Duodenal mucosa (tissue), 2 donors: Measurements from ENCODE around the gene RNF8.
"Not testable (repeated sequence)": the region's sequence is repeated elsewhere in the genome, so short reads cannot be mapped to it uniquely, and the experiment has no call there.

Experiments
- H3K27ac ChIP-seq: one replicate; pipeline ENCODE4 v1.7.0; 2013; ENCODE audit warnings: low read depth, low read length
- H3K27me3 ChIP-seq, 2 donors: one replicate each; pipeline ENCODE4 v1.7.0; 2013; ENCODE audit warnings: low read length in 2 of 2, control low read depth in 1 of 2; ENCODE audit not compliant: insufficient read depth in 2 of 2, control insufficient read depth in 1 of 2
- H3K36me3 ChIP-seq, 2 donors: one replicate each; pipeline ENCODE4 v1.7.0; 2013; ENCODE audit warnings: low read length in 2 of 2, control low read depth in 1 of 2; ENCODE audit not compliant: insufficient read depth in 2 of 2, control insufficient read depth in 1 of 2
- H3K4me1 ChIP-seq, 2 donors: one replicate each; pipeline ENCODE4 v1.7.0; 2013; ENCODE audit warnings: low read length in 2 of 2, control low read depth in 1 of 2; ENCODE audit not compliant: insufficient read depth in 2 of 2, control insufficient read depth in 1 of 2
- H3K4me3 ChIP-seq, 2 donors: one replicate each; pipeline ENCODE4 v1.7.0; 2013; ENCODE audit warnings: low read length in 2 of 2, low read depth in 1 of 2
- H3K9ac ChIP-seq, 2 donors: one replicate each; pipeline ENCODE4 v1.7.0; 2013; ENCODE audit warnings: low read length in 2 of 2, low read depth in 1 of 2
- H3K9me3 ChIP-seq, 2 donors: one replicate each; pipeline ENCODE4 v1.7.0; 2013; ENCODE audit warnings: low read length in 2 of 2, control low read depth in 1 of 2; ENCODE audit not compliant: control insufficient read depth in 1 of 2

The RNF8 gene

GRCh38 chr6:37393381-37393929, 39.7 kb downstream of the RNF8 start:
- Histone ChIP-seq H3K36me3 (peaks cover 14 to 26% of the 10 kb centered on the region in 2 donors), H3K27ac (no peak overlapping the region), H3K4me1 (no peaks in the 10 kb centered on the region)

GRCh38 chr6:37396571-37397180, 42.9 kb downstream of the RNF8 start:
- H3K27ac ChIP-seq = no peak overlapping the region
- H3K9me3 ChIP-seq = no peaks in the 10 kb centered on the region
- H3K4me1 ChIP-seq = no peaks in the 10 kb centered on the region
- H3K9ac ChIP-seq = no peak overlapping the region
- peaks cover 0 to 4% of the 10 kb centered on the region in 2 donors for H3K36me3 ChIP-seq
- no peak overlapping the region for H3K4me3 ChIP-seq
- H3K27me3 ChIP-seq = no peaks in the 10 kb centered on the region

More at GRCh38 chr6:37393381-37393929, 39.7 kb downstream of the RNF8 start:
- H3K9me3 ChIP-seq = no peaks in the 10 kb centered on the region
- H3K27me3 ChIP-seq = no peaks in the 10 kb centered on the region
- no peak overlapping the region for H3K4me3 ChIP-seq
- no peak overlapping the region for H3K9ac ChIP-seq

GRCh38 chr6:37399131-37399530, 45.3 kb downstream of the RNF8 start:
- no peak overlapping the region for H3K27ac ChIP-seq
- H3K36me3 ChIP-seq = no peaks in the 10 kb centered on the region
- no peak overlapping the region for H3K9ac ChIP-seq
- H3K27me3 ChIP-seq = no peaks in the 10 kb centered on the region
- H3K4me3 ChIP-seq = no peak overlapping the region
- H3K9me3 ChIP-seq = no peaks in the 10 kb centered on the region
- no peaks in the 10 kb centered on the region for H3K4me1 ChIP-seq

- H3K4me3 ChIP-seq = no peak overlapping the region
- H3K4me1 ChIP-seq = no peaks in the 10 kb centered on the region
- no peaks in the 10 kb centered on the region for H3K9me3 ChIP-seq
- H3K9ac ChIP-seq = no peak overlapping the region
- H3K36me3 ChIP-seq = no peaks in the 10 kb centered on the region
- H3K27ac ChIP-seq = no peak overlapping the region
- no peaks in the 10 kb centered on the region for H3K27me3 ChIP-seq
Observed at GRCh38 chr6:37399795-37400490, 46.2 kb downstream of the RNF8 start.

- not testable (repeated sequence) for H3K9me3 ChIP-seq, H3K27me3 ChIP-seq, H3K27ac ChIP-seq, H3K4me1 ChIP-seq, H3K4me3 ChIP-seq, H3K36me3 ChIP-seq, H3K9ac ChIP-seq
Observed at GRCh38 chr6:37401658-37402057, 47.9 kb downstream of the RNF8 start.

- H3K9ac ChIP-seq = no peak overlapping the region
- no peaks in the 10 kb centered on the region for H3K27me3 ChIP-seq
- no peaks in the 10 kb centered on the region for H3K9me3 ChIP-seq
- H3K36me3 ChIP-seq = no peaks in the 10 kb centered on the region
- no peaks in the 10 kb centered on the region for H3K4me1 ChIP-seq
- no peak overlapping the region for H3K27ac ChIP-seq
- no peak overlapping the region for H3K4me3 ChIP-seq
Observed at GRCh38 chr6:37406726-37407341, 53.1 kb downstream of the RNF8 start.

GRCh38 chr6:37407948-37408347, 54.2 kb downstream of the RNF8 start:
- no peak overlapping the region for H3K4me3 ChIP-seq
- no peaks in the 10 kb centered on the region for H3K27me3 ChIP-seq
- no peak overlapping the region for H3K27ac ChIP-seq
- no peaks in the 10 kb centered on the region for H3K9me3 ChIP-seq
- H3K4me1 ChIP-seq = no peaks in the 10 kb centered on the region
- no peak overlapping the region for H3K9ac ChIP-seq
- no peaks in the 10 kb centered on the region for H3K36me3 ChIP-seq

GRCh38 chr6:37409501-37409900, 55.7 kb downstream of the RNF8 start:
- H3K9me3 ChIP-seq = no peaks in the 10 kb centered on the region
- H3K4me3 ChIP-seq = no peak overlapping the region

GRCh38 chr6:37417393-37417792, 63.6 kb downstream of the RNF8 start:
- no peak overlapping the region for H3K4me3 ChIP-seq
- no peak overlapping the region for H3K27ac ChIP-seq
- H3K4me1 ChIP-seq = no peaks in the 10 kb centered on the region
- no peak overlapping the region for H3K9ac ChIP-seq
- H3K36me3 ChIP-seq = no peaks in the 10 kb centered on the region
- H3K27me3 ChIP-seq = no peaks in the 10 kb centered on the region
- no peaks in the 10 kb centered on the region for H3K9me3 ChIP-seq

More at GRCh38 chr6:37409501-37409900, 55.7 kb downstream of the RNF8 start:
- Histone ChIP-seq H3K4me1 (no peaks in the 10 kb centered on the region), H3K27ac (no peak overlapping the region), H3K36me3 (no peaks in the 10 kb centered on the region), H3K27me3 (no peaks in the 10 kb centered on the region), H3K9ac (no peak overlapping the region)

GRCh38 chr6:37418722-37419121, 64.9 kb downstream of the RNF8 start:
- no peaks in the 10 kb centered on the region for H3K4me1 ChIP-seq
- no peaks in the 10 kb centered on the region for H3K36me3 ChIP-seq
- no peak overlapping the region for H3K27ac ChIP-seq
- no peaks in the 10 kb centered on the region for H3K27me3 ChIP-seq
- H3K4me3 ChIP-seq = no peak overlapping the region
- no peak overlapping the region for H3K9ac ChIP-seq
- no peaks in the 10 kb centered on the region for H3K9me3 ChIP-seq
